ENCODE measurements around the gene CD248.
A peak's percentile ranks its signal among the peaks of the same experiment; 100 is the strongest.

The CD248 gene

GRCh38 chr11:66287211-66287888, 29.5 kb downstream of the CD248 start:
- Histone ChIP-seq H3K9me2 (replicated peaks; ENCODE audit: insufficient read depth, low read length) (no peaks in the 10 kb centered on the region), H3F3A (ENCODE audit: insufficient read depth) (no peaks in the 10 kb centered on the region), H3K27ac (ENCODE audit: low read depth, low read length) (no peak overlapping the region), H3K9ac (ENCODE audit: low read length) (peak overlapping the region; percentile 84; the same call in 1 of the 2 replicates), H2AFZ (ENCODE audit: low read depth, low read length, severe bottlenecking) (no peak overlapping the region), H3K4me3 (ENCODE audit: insufficient read depth, low read length, poor library complexity, severe bottlenecking) (no peak overlapping the region), H4K20me1 (ENCODE audit: low read depth, low read length) (no peaks in the 10 kb centered on the region), H3K27me3 (ENCODE audit: low read length) (no peaks in the 10 kb centered on the region), H3K4me2 (ENCODE audit: low read depth, low read length, poor library complexity, severe bottlenecking) (peak overlapping the region; percentile 69), H3K79me2 (ENCODE audit: insufficient read depth, low read length) (no peaks in the 10 kb centered on the region), H3K9me3 (ENCODE audit: insufficient read depth, low read length) (no peaks in the 10 kb centered on the region), H3K36me3 (ENCODE audit: low read length) (no peaks in the 10 kb centered on the region)
- TF ChIP-seq EZH2phosphoT487 (conservative IDR thresholded peaks at IDR 0.05; ENCODE audit: low read length) (no peak), CTCF (IDR thresholded peaks at IDR 0.05; ENCODE audit: insufficient read depth, low read length, poor library complexity, severe bottlenecking) (no peak)

DNA sequence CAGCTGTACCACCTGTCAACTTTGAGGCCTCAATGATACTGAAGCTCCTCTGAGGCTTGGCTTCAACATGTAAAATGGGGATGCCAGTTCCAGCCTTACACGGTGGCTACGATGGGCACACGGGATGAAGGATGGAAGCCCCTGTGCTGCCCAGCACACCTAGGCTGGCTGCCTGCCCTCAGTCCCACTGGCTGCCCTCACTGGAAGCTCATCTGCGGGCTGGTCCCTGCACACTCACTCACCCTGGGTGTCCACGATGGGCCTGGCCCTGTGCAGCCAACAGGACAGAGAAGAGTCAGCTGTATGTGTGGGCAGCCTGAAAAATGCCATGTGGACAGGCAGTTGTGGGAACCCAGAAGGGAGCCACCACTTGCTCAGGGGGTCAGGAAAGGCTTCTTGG, 30.1 kb downstream of the CD248 start:
- H3K9me3 ChIP-seq (ENCODE audit: insufficient read depth, low read length), result no peaks in the 10 kb centered on the region
- H3K79me2 ChIP-seq (ENCODE audit: insufficient read depth, low read length), result no peaks in the 10 kb centered on the region
- no peak for TF ChIP-seq EZH2phosphoT487 (conservative IDR thresholded peaks at IDR 0.05; ENCODE audit: low read length)
- no peak for TF ChIP-seq CTCF (IDR thresholded peaks at IDR 0.05; ENCODE audit: insufficient read depth, low read length, poor library complexity, severe bottlenecking)
- H3K27me3 ChIP-seq (ENCODE audit: low read length), result no peaks in the 10 kb centered on the region
- no peak overlapping the region for H2AFZ ChIP-seq (ENCODE audit: low read depth, low read length, severe bottlenecking)
- H3K4me2 ChIP-seq (ENCODE audit: low read depth, low read length, poor library complexity, severe bottlenecking), result no peak overlapping the region
- no peak overlapping the region for H3K27ac ChIP-seq (ENCODE audit: low read depth, low read length)
- no peaks in the 10 kb centered on the region for H4K20me1 ChIP-seq (ENCODE audit: low read depth, low read length)
- no peak overlapping the region for H3K9ac ChIP-seq (ENCODE audit: low read length)
- no peak overlapping the region for H3K4me3 ChIP-seq (ENCODE audit: insufficient read depth, low read length, poor library complexity, severe bottlenecking)
- no peaks in the 10 kb centered on the region for H3K36me3 ChIP-seq (ENCODE audit: low read length)
- H3K9me2 ChIP-seq (replicated peaks; ENCODE audit: insufficient read depth, low read length), result no peaks in the 10 kb centered on the region
- no peaks in the 10 kb centered on the region for H3F3A ChIP-seq (ENCODE audit: insufficient read depth)

GRCh38 chr11:66285250-66285947, 31.4 kb downstream of the CD248 start:
- Histone ChIP-seq H3K9me2 (replicated peaks; ENCODE audit: insufficient read depth, low read length) (no peaks in the 10 kb centered on the region), H2AFZ (ENCODE audit: low read depth, low read length, severe bottlenecking) (no peak overlapping the region), H3K27me3 (ENCODE audit: low read length) (no peaks in the 10 kb centered on the region), H3K9ac (ENCODE audit: low read length) (no peak overlapping the region), H3F3A (ENCODE audit: insufficient read depth) (peaks cover 5% of the 10 kb centered on the region; the same call in 1 of the 2 replicates), H3K79me2 (ENCODE audit: insufficient read depth, low read length) (no peaks in the 10 kb centered on the region), H3K36me3 (ENCODE audit: low read length) (no peaks in the 10 kb centered on the region), H3K27ac (ENCODE audit: low read depth, low read length) (no peak overlapping the region), H3K4me3 (ENCODE audit: insufficient read depth, low read length, poor library complexity, severe bottlenecking) (no peak overlapping the region), H3K4me2 (ENCODE audit: low read depth, low read length, poor library complexity, severe bottlenecking) (no peak overlapping the region), H3K9me3 (ENCODE audit: insufficient read depth, low read length) (no peaks in the 10 kb centered on the region), H4K20me1 (ENCODE audit: low read depth, low read length) (no peaks in the 10 kb centered on the region)
- no peak for TF ChIP-seq CTCF (IDR thresholded peaks at IDR 0.05; ENCODE audit: insufficient read depth, low read length, poor library complexity, severe bottlenecking)
- TF ChIP-seq EZH2phosphoT487 (conservative IDR thresholded peaks at IDR 0.05; ENCODE audit: low read length), result no peak
